Sigmoid colon (tissue), 7 donors: ENCODE measurements around the gene LRRC74A. TPM values are rescaled to one million over a fixed set of nuclear protein-coding genes. Genes with fewer than 3 reads are reported as not detected.

Experiments
- DNase-seq: peaks from one replicate; pipeline ENCODE4 v3.0.0-alpha.2; 2019
- H3K27ac ChIP-seq, 4 donors: fragments of 200-600 bp; sonication (generic); one replicate each; pipeline ENCODE4 v1.5.1; 2016 to 2019; ENCODE audit warnings: mild to moderate bottlenecking in 1 of 4
- H3K27me3 ChIP-seq, 3 donors: fragments of 200-600 bp; sonication (generic); one replicate each; pipeline ENCODE4 v1.5.1; 2019; ENCODE audit warnings: mild to moderate bottlenecking in 1 of 3
- H3K36me3 ChIP-seq, 4 donors: fragments of 200-600 bp; sonication (generic); one replicate each; pipeline ENCODE4 v1.5.1; 2016 to 2019
- H3K4me1 ChIP-seq, 4 donors: fragments of 200-600 bp; sonication (generic); one replicate each; pipeline ENCODE4 v1.5.1; 2017 to 2019
- H3K4me3 ChIP-seq, 4 donors: fragments of 200-600 bp; sonication (generic); one replicate each; pipeline ENCODE4 v1.5.1; 2017 to 2019; ENCODE audit warnings: mild to moderate bottlenecking in 2 of 4, moderate library complexity in 1 of 4
- H3K9me3 ChIP-seq, 4 donors: fragments of 200-600 bp in 3 of 4; sonication (generic) in 3 of 4; one replicate each; pipeline versions ENCODE4 v1.5.1 to v1.6.1; 2013 to 2019
- CTCF ChIP-seq, 4 experiments: fragments of 450-650 bp in 3 of 4; fragments of 200-600 bp in 1 of 4; IDR thresholded peaks; one replicate each; pipeline ENCODE4 v1.5.1; 2016 to 2019; ENCODE audit warnings: antibody characterized with exemption in 4 of 4, mild to moderate bottlenecking in 3 of 4, moderate library complexity in 2 of 4
- EP300 ChIP-seq, 4 donors: sonication (generic); formaldehyde crosslinking; IDR thresholded peaks; one replicate each; pipeline ENCODE4 v1.6.1; 2017; ENCODE audit warnings: antibody characterized with exemption in 4 of 4
- POLR2A ChIP-seq, 2 donors: fragments of 450-650 bp; IDR thresholded peaks; one replicate each; pipeline ENCODE4 v1.6.1; 2016; ENCODE audit warnings: antibody characterized with exemption in 2 of 2, mild to moderate bottlenecking in 2 of 2, moderate library complexity in 2 of 2
- POLR2AphosphoS5 ChIP-seq, 4 donors: sonication (generic); formaldehyde crosslinking; IDR thresholded peaks; one replicate each; pipeline ENCODE4 v1.6.1; 2017; ENCODE audit warnings: antibody characterized with exemption in 4 of 4
- WGBS, 2 donors: extraction: QIAGEN DNeasy Blood & Tissue Kit; methylation state at CpG; one replicate each; pipeline ENCODE4 v1.1.7; 2013; 5-methylcytosine and 5-hydroxymethylcytosine counted together
- intact Hi-C: fragments of 100-400 bp; cut with DNase I; formaldehyde crosslinking; loops from one replicate; pipeline ENCODE4 v1.15.1; 2023
- polyA plus RNA-seq, 3 donors: library from polyadenylated mRNA; stranded (reverse); fragments of 200-250 nt; gene quantifications; one replicate each; pipeline ENCODE4 v1.2.3, GENCODE V29; 2013
- total RNA-seq, 4 donors: library from RNA; depleted of rRNA; stranded (reverse); fragments of >200 nt; gene quantifications; one replicate each; pipeline ENCODE4 v1.1.0, GENCODE V29; 2016
- donor health status: healthy with polysubstance abuse.
- donor health status: Bipolar disorder and iron deficiency.
- donor health status: healthy.

Gene LRRC74A
- total and polyA plus RNA-seq, 7 donors: not detected

- no peak overlapping the region for H3K27ac ChIP-seq
- no peaks in the 10 kb centered on the region for H3K27me3 ChIP-seq
- no peaks in the 10 kb centered on the region for H3K9me3 ChIP-seq
- WGBS, 2 donors: 55 to 72% methylated on average over 7 of the region's 7 CpGs
- intact Hi-C loops: no loop called here
- TF ChIP-seq EP300 (IDR thresholded peaks at IDR 0.05) (no peak), CTCF (IDR thresholded peaks at IDR 0.05) (no peak), POLR2AphosphoS5 (IDR thresholded peaks at IDR 0.05) (no peak), POLR2A (IDR thresholded peaks at IDR 0.05) (no peak)
- DNase-seq: no peak
- H3K4me1 ChIP-seq: no peaks in the 10 kb centered on the region
- H3K4me3 ChIP-seq: no peak overlapping the region
- H3K36me3 ChIP-seq: no peaks in the 10 kb centered on the region
Observed at GRCh38 chr14:76834241-76834661, 8.0 kb downstream of the LRRC74A start.

GRCh38 chr14:76836029-76836630 is 9.9 kb downstream of the LRRC74A start:
- no peak overlapping the region for H3K27ac ChIP-seq
- no peaks in the 10 kb centered on the region for H3K4me1 ChIP-seq
- DNase-seq: peak; percentile 71
- intact Hi-C loops: no loop called here
- no peaks in the 10 kb centered on the region for H3K27me3 ChIP-seq
- TF ChIP-seq CTCF (IDR thresholded peaks at IDR 0.05) (no peak), POLR2A (IDR thresholded peaks at IDR 0.05) (no peak), EP300 (IDR thresholded peaks at IDR 0.05) (no peak), POLR2AphosphoS5 (IDR thresholded peaks at IDR 0.05) (no peak)
- H3K9me3 ChIP-seq: no peaks in the 10 kb centered on the region
- WGBS, 2 donors: 76 to 89% methylated on average over 13 of the region's 13 CpGs
- H3K36me3 ChIP-seq: no peaks in the 10 kb centered on the region
- H3K4me3 ChIP-seq: no peak overlapping the region

GRCh38 chr14:76837524-76837923 is 11.3 kb downstream of the LRRC74A start:
- intact Hi-C loops: no loop called here
- no peak for DNase-seq
- 82 to 83% methylated on average over 5 of the region's 5 CpGs for WGBS, 2 donors
- no peaks in the 10 kb centered on the region for H3K9me3 ChIP-seq
- TF ChIP-seq CTCF (IDR thresholded peaks at IDR 0.05) (no peak), POLR2AphosphoS5 (IDR thresholded peaks at IDR 0.05) (no peak), EP300 (IDR thresholded peaks at IDR 0.05) (no peak), POLR2A (IDR thresholded peaks at IDR 0.05) (no peak)
- H3K36me3 ChIP-seq: no peaks in the 10 kb centered on the region
- H3K27me3 ChIP-seq: no peaks in the 10 kb centered on the region
- H3K27ac ChIP-seq: no peak overlapping the region
- H3K4me3 ChIP-seq: no peak overlapping the region
- H3K4me1 ChIP-seq: no peaks in the 10 kb centered on the region

- DNase-seq: no peak
- H3K27ac ChIP-seq: no peak overlapping the region
- no peaks in the 10 kb centered on the region for H3K27me3 ChIP-seq
- no peaks in the 10 kb centered on the region for H3K9me3 ChIP-seq
- H3K36me3 ChIP-seq: no peaks in the 10 kb centered on the region
- intact Hi-C loops: no loop called here
- no peak for TF ChIP-seq POLR2AphosphoS5 (IDR thresholded peaks at IDR 0.05)
- TF ChIP-seq POLR2A (IDR thresholded peaks at IDR 0.05): no peak
- TF ChIP-seq CTCF (IDR thresholded peaks at IDR 0.05): no peak
- no peak for TF ChIP-seq EP300 (IDR thresholded peaks at IDR 0.05)
- no peak overlapping the region for H3K4me3 ChIP-seq
- peaks cover 0 to 6% (median 0%) of the 10 kb centered on the region in 4 donors for H3K4me1 ChIP-seq
Observed at GRCh38 chr14:76842414-76842813, 16.2 kb downstream of the LRRC74A start.

- peak; percentile 75 for DNase-seq
- Histone ChIP-seq H3K4me1 (peaks cover 0 to 6% (median 0%) of the 10 kb centered on the region in 4 donors), H3K36me3 (no peaks in the 10 kb centered on the region), H3K9me3 (no peaks in the 10 kb centered on the region), H3K27ac (peak overlapping the region in 2 of 4 donors; percentile 5 to 59), H3K4me3 (no peak overlapping the region), H3K27me3 (no peaks in the 10 kb centered on the region)
- intact Hi-C loops: no loop called here
- TF ChIP-seq POLR2AphosphoS5 (IDR thresholded peaks at IDR 0.05) (peak in 2 of 4 donors; percentile 19 to 65), EP300 (IDR thresholded peaks at IDR 0.05) (no peak)
- WGBS, 2 donors: 48 to 54% methylated on average over 9 of the region's 9 CpGs
Observed at GRCh38 chr14:76844223-76844622, 18.0 kb downstream of the LRRC74A start.
